Activated CD4-positive, CD25-positive, alpha-beta regulatory T cell treated with anti-CD3 and anti-CD28 coated beads, Interleukin-2, amount 50 U/mL, for 72 hours (primary cell): ENCODE measurements around the gene PYGM.

Source experiments
- DNase-seq: peaks from one replicate; pipeline ENCODE4 v3.0.0; 2021

The PYGM gene

DNA sequence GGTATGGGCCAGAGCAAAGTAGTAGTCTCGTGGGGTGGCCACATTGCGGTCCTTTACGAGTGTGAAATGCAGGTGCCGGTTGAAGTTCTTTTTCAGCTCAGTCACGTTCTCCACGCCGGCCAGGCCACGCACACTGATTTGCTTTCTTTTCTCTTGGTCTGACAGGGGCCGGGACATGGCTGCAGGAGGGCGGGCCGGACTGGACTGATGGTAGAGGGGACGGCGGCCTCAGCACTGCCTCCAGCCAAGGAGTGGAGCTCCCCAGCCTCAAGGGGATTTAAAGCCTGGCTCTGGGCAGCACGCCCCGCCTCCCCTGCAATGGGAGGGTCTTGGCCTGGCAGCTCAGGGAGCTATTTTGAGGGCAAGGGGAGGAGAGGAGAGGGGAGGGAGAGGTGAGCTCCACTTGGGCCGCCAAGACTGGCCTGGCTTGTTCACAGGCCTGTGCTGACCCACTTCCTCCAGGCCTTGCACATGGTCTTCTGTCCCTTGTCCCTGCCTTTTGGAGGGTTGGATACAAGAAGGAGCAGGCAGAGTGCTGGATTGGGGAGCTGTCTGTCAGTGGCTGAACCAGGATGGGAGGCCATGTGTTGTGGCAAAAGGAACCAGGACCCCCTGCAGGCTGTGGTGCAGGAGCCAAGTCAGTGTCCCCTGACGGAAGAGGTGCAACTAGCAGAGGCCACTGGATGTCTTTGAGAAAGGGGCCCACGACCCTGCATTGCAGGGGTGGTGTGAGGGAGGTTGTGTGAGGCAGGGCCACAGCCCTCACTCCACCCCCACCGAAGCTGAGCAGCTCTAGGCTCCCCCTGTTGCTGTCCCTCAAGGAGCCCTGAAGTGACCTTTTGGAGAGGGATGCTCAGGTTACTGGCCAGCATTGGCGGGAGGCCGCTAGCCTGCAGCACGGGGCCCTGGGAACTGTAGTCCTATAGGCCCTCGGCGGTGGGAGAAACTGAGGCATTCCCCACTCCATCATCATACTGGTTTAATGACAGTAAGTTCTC lies at the start of gene PYGM:
Gene PYGM, minus strand, starts transcription at position 253 of the 998 bp plus-strand sequence. Its CDS starts 76 bp downstream, at position 177.
- peak; percentile 22 for DNase-seq

DNA sequence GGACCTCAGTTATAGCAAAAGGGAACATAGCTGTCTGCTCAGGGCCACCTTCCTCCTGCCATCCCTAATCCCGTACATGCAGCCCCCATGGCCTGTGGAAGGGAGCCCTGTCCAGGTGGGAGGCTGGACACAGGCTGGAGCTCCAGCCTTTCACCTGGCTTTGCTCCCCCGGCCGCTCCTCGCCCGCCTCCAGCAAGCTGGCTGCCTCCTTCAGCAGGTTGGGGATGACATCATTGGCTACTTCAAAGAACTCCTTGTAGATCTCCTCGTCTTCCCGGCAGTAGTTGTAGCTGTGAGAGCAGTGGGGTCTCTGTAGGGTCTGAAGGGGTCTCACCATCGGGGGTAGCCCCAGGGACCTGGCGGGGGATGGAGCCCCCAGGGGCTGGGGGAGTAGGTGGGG lies 45.7 kb upstream of the PYGM start:
- no peak for DNase-seq

DNA sequence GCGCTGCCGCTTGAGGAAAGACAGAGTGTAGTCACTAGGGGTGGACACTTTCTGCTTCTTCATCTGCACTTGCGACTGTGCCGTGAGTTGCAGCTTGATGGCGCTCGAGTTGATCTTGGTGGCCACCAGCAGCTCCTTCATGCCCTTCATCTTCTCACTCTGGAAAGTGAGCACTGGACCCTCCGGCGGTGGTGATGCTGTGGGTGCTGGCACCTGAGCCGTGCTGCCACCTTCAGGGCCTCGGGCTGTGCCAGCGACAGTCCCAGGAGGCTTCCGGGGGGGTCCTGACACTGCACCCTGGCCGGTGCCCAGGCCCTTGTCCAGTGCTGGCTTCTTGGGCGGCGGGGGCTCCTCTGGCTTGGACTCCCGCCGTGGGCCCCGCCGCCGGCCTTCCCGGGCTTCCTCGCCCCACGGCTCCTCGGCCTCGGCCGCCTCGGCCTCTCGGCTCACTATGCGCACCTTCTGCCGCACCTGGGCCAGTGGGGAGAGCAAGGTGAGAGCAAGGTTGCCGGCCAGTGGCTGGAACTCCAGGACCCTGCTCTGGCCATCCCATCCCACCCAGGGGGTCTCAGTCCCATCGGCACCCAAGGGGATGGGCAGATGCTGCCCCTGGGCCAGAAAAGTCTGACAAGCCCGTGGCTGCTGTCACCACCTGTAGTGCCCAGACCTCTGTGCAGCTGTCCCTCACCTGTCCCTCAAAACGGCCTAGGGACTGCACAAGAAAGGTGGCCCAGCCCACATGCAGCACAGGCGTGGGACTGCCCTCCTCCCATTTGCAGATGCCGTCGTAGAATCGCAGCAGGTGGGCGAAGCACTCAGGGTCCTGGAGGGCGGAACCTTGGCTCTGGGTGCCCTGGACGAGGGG lies 44.8 kb upstream of the PYGM start:
- DNase-seq = no peak

- DNase-seq = no peak
Measured at GRCh38 chr11:64803846-64804345, 44.1 kb upstream of the PYGM start.

GRCh38 chr11:64803158-64803845 lies 43.5 kb upstream of the PYGM start, which contains the start of gene MAP4K2:
Gene MAP4K2 (minus strand): TSS chr11:64803214. CDS start chr11:64803149, 65 bp downstream.
- peak; percentile 92 for DNase-seq

- no peak for DNase-seq
Measured at GRCh38 chr11:64802370-64803157, 42.8 kb upstream of the PYGM start.

GRCh38 chr11:64801561-64802369 lies 42.0 kb upstream of the PYGM start:
- DNase-seq = no peak

DNA sequence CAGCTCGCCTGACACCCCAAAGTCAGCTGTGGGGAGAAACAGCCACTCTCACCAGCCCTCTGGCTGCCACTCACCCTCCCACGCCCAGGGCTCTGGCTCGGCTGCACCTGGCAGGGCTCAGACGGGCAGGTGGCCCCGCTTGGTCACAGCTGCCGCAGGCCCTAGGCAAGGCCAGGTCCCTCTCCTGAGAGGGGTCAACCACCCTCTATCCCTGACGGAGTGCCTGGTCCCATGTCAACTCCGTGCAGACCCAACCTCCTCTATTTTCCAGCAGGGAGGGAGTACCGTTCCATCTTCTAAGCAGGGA lies 41.3 kb upstream of the PYGM start:
- DNase-seq = no peak

DNA sequence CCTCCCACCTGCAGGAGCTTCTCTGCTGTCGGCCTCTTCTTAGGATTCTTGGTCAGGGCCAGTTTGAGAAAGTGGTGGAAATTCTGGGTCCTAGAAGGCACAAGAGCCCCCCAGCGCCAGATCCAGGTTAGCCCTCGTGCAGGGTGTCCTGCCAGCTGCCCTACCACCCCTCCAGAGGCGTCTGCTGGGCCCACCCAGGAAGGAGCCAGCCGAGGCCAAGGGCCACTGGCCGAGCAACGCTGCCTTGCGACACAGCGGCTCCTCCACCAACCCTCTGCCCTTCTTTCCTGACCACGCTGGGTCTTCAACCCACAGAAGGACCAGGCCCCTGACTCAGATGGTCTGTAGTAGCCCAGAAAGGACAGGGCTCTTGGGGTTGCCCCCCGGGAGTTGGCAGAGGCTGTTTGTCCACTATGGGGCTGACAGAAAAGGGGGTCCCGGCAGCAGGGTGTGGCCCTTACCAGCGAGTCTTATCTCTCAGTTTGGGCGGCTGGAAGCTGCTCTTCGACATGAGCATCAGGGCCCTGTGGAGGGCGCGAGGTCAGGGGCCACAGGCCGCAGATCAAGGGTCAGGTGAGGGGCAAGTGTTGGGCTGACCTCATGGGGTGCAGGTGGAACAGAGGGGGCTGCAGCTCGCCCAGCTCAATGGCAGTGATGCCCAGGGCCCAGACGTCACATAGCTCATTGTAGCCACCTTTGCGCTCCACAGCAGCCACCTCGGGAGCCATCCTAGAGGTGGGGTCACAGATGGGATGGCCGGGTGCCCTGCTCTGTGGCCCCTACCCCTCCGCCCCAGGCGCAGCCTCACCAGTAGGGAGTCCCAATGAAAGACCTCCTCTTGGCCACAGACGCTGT lies 40.8 kb upstream of the PYGM start:
- DNase-seq = no peak

- DNase-seq = no peak
Measured at GRCh38 chr11:64799623-64800302, 40.0 kb upstream of the PYGM start.

DNA sequence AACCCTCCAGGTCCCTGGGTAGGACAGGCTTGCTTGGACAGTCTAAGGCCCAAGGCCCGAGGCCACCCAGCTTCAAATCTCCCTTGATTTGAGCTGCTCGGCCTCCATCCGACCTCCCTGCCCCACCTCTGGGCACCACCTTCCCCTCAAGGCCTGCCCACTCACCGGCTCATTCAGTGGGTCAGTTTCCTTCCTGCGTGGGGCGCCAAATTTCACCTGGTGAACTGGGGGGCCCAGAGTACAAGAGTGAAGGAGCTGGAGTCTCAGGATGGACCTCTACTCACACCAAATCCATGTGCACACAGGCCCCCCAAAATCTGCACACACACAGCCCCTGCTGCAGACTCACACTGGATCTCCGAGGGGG lies 39.5 kb upstream of the PYGM start:
- no peak for DNase-seq

GRCh38 chr11:64796757-64797541 lies 37.2 kb upstream of the PYGM start:
- no peak for DNase-seq

- peak; percentile 19 for DNase-seq
Measured at GRCh38 chr11:64796047-64796756, 36.4 kb upstream of the PYGM start.

DNA sequence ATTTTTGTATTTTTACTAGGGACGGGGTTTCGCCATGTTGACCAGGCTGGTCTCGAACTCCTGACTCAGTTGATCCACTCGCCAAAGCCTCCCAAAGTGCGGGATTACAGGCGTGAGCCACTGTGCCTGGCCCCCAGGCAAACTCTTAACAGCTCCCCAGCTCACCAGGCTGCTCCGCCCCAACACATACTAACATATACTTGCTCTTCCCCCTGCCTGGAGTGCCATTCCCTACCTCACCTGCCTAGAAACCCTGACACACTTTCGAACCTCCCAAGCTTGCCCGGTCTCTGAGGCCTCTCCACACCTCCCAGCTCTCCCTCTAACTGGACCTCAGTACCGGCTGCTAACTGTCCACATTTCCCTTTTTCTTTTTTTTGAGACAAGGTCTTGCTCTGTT lies 34.8 kb upstream of the PYGM start:
- DNase-seq = peak; percentile 13

- peak; percentile 25 for DNase-seq
Measured at GRCh38 chr11:64793271-64794160, 33.7 kb upstream of the PYGM start.

DNA sequence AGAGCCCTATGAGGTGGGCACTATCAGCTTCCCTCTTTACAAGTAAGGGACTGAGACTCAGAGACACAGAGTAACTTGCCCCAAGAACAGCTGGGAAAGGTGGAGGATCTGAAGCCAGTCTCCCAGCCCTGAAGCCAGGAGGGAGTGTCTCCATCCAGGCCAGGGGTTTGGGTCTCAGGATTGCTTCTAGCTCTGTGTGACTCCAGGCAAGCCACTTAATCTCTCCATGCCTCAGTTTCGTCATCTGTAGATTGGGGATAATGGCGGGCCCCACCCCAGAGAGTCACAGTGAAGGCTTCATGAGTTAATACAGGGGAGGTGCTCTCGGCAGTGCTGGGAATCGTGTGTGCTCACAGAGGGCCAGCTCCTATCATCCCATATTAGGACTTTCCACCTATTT lies 32.7 kb upstream of the PYGM start:
- DNase-seq = peak; percentile 28

- peak; percentile 25 for DNase-seq
Measured at GRCh38 chr11:64791781-64792291, 32.1 kb upstream of the PYGM start.
